Glutamatergic neuron (in vitro differentiated cells): ENCODE measurements around the gene NNMT. TPM values are rescaled to one million over a fixed set of nuclear protein-coding genes. Genes with fewer than 3 reads are reported as not detected.

Source experiments
- DNase-seq: peaks from one replicate; pipeline ENCODE4 v3.0.0; 2022
- H3K27ac Mint-ChIP-seq: one replicate; pipeline ENCODE4 v1.8.0; 2020; ENCODE audit warnings: mild to moderate bottlenecking, mixed read lengths, inconsistent platforms; ENCODE audit not compliant: unreplicated experiment
- H3K27me3 Mint-ChIP-seq: one replicate; pipeline ENCODE4 v1.8.0; 2020; ENCODE audit warnings: mild to moderate bottlenecking, moderate library complexity, mixed read lengths, inconsistent platforms; ENCODE audit not compliant: unreplicated experiment
- H3K36me3 Mint-ChIP-seq: one replicate; pipeline ENCODE4 v1.8.0; 2020; ENCODE audit warnings: mild to moderate bottlenecking, mixed read lengths, inconsistent platforms; ENCODE audit not compliant: unreplicated experiment
- H3K4me1 Mint-ChIP-seq: one replicate; pipeline ENCODE4 v1.8.0; 2020; ENCODE audit warnings: mild to moderate bottlenecking, low read depth, mixed read lengths, inconsistent platforms; ENCODE audit not compliant: unreplicated experiment
- H3K4me3 Mint-ChIP-seq: one replicate; pipeline ENCODE4 v1.8.0; 2020; ENCODE audit warnings: mild to moderate bottlenecking, mixed read lengths, inconsistent platforms; ENCODE audit not compliant: unreplicated experiment
- H3K9me3 Mint-ChIP-seq: one replicate; pipeline ENCODE4 v1.8.0; 2020; ENCODE audit warnings: mild to moderate bottlenecking, moderate library complexity, mixed read lengths, inconsistent platforms; ENCODE audit not compliant: unreplicated experiment
- long read RNA-seq: library from polyadenylated mRNA; unstranded; transcript quantifications from one replicate; pipeline ENCODE4 v2.0.0, GENCODE V29; 2020; ENCODE audit not compliant: unreplicated experiment
- total RNA-seq: library from RNA; stranded (reverse); fragmentation: NEBNext Ultra II Directional; extraction: Animal tissue kit (Norgen Biotek cat#: 25700); gene quantifications from one replicate; pipeline ENCODE4 v1.2.1, GENCODE V29; 2021; ENCODE audit not compliant: unreplicated experiment
- TF ChIP-seq, protein P1 (sequence below): fragments of 200-600 bp; sonication (generic); IDR thresholded peaks from one replicate; pipeline ENCODE4 v1.5.0; 2021; ENCODE audit not compliant: partially characterized antibody, unreplicated experiment

NNMT gene
- 3.4 TPM for total RNA-seq
- long read RNA-seq, partial matches to known transcripts: 0 of 7 reads
- long read RNA-seq, other reads (novel, unspliced or antisense): 4 of 7 reads

DNA sequence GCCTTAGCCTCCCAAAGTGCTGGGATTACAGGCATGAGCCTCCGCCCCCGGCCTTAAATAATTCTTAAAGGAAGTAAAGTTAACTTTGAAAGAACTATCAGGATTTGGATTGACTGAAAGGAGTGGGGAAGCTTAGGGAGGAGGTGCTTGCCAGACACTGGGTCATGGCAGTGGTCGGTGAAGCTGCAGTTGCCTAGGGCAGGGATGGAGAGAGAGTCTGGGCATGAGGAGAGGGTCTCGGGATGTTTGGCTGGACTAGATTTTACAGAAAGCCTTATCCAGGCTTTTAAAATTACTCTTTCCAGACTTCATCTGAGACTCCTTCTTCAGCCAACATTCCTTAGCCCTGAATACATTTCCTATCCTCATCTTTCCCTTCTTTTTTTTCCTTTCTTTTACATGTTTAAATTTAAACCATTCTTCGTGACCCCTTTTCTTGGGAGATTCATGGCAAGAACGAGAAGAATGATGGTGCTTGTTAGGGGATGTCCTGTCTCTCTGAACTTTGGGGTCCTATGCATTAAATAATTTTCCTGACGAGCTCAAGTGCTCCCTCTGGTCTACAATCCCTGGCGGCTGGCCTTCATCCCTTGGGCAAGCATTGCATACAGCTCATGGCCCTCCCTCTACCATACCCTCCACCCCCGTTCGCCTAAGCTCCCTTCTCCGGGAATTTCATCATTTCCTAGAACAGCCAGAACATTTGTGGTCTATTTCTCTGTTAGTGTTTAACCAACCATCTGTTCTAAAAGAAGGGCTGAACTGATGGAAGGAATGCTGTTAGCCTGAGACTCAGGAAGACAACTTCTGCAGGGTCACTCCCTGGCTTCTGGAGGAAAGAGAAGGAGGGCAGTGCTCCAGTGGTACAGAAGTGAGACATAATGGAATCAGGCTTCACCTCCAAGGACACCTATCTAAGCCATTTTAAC, at the start of gene NNMT:
TSS of gene NNMT (plus strand) at position 724 of the 929 bp plus-strand sequence. CDS start at position 882, 158 bp downstream.
- Mint-ChIP-seq H3K4me3 (no peak within 1 kb of the TSS), H3K36me3 (peaks cover 22% of the 10 kb centered on the region), H3K9me3 (peaks cover 4% of the 10 kb centered on the region), H3K27me3 (no peaks in the 10 kb centered on the region), H3K27ac (no peak within 1 kb of the TSS), H3K4me1 (peaks cover 3% of the 10 kb centered on the region)
- no peak for DNase-seq
- TF ChIP-seq, protein P1, sequence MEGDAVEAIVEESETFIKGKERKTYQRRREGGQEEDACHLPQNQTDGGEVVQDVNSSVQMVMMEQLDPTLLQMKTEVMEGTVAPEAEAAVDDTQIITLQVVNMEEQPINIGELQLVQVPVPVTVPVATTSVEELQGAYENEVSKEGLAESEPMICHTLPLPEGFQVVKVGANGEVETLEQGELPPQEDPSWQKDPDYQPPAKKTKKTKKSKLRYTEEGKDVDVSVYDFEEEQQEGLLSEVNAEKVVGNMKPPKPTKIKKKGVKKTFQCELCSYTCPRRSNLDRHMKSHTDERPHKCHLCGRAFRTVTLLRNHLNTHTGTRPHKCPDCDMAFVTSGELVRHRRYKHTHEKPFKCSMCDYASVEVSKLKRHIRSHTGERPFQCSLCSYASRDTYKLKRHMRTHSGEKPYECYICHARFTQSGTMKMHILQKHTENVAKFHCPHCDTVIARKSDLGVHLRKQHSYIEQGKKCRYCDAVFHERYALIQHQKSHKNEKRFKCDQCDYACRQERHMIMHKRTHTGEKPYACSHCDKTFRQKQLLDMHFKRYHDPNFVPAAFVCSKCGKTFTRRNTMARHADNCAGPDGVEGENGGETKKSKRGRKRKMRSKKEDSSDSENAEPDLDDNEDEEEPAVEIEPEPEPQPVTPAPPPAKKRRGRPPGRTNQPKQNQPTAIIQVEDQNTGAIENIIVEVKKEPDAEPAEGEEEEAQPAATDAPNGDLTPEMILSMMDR: no peak

DNA sequence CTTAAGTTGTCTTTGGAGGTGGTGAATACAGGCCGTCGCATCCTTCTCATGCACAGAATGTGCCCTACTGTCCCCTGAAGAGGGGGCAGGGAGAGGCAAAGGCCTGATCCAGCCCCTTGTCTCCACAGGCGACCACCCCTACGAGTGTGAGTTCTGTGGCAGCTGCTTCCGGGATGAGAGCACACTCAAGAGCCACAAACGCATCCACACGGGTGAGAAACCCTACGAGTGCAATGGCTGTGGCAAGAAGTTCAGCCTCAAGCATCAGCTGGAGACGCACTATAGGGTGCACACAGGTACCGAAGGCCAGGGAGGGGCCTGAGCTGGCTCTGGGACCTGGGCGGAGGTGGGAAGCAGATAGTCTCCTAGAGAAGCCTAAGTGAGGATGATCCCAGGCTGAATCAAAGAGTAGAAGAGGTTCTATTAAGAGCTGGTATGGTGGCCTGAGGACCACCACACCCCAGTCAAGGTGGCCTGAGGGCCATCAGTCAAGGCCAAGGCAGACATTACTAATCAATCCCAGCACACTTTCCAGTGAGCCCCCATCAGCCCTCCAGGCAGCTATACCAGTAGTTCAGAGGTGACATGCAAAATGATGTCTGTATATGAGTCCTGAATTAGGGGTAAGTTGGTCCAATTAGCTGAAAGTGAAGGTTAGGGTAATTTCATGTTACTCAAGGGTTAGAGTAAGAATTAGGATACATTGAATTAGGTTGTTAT, 49.0 kb upstream of the NNMT start:
- no peaks in the 10 kb centered on the region for H3K27me3 Mint-ChIP-seq
- H3K27ac Mint-ChIP-seq: no peak overlapping the region
- H3K4me3 Mint-ChIP-seq: no peak overlapping the region
- DNase-seq: no peak
- peaks cover 29% of the 10 kb centered on the region for H3K4me1 Mint-ChIP-seq
- H3K36me3 Mint-ChIP-seq: peaks cover 5% of the 10 kb centered on the region
- TF ChIP-seq, protein P1: no peak
- H3K9me3 Mint-ChIP-seq: peaks cover 10% of the 10 kb centered on the region

DNA sequence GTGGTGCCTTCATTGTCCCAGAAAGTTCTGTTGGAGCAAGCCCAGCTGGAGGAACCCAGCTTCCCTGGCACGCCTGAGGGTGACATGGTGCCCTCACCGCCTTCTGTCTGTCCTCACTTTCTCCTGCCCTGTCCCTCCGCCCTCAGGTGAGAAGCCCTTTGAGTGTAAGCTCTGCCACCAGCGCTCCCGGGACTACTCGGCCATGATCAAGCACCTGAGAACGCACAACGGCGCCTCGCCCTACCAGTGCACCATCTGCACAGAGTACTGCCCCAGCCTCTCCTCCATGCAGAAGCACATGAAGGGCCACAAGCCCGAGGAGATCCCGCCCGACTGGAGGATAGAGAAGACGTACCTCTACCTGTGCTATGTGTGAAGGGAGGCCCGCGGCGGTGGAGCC, 46.0 kb upstream of the NNMT start:
- Mint-ChIP-seq H3K36me3 (peaks cover 5% of the 10 kb centered on the region), H3K4me1 (peaks cover 29% of the 10 kb centered on the region), H3K9me3 (peaks cover 6% of the 10 kb centered on the region), H3K4me3 (no peak overlapping the region), H3K27me3 (peaks cover 3% of the 10 kb centered on the region), H3K27ac (no peak overlapping the region)
- no peak for DNase-seq
- TF ChIP-seq, protein P1: no peak

DNA sequence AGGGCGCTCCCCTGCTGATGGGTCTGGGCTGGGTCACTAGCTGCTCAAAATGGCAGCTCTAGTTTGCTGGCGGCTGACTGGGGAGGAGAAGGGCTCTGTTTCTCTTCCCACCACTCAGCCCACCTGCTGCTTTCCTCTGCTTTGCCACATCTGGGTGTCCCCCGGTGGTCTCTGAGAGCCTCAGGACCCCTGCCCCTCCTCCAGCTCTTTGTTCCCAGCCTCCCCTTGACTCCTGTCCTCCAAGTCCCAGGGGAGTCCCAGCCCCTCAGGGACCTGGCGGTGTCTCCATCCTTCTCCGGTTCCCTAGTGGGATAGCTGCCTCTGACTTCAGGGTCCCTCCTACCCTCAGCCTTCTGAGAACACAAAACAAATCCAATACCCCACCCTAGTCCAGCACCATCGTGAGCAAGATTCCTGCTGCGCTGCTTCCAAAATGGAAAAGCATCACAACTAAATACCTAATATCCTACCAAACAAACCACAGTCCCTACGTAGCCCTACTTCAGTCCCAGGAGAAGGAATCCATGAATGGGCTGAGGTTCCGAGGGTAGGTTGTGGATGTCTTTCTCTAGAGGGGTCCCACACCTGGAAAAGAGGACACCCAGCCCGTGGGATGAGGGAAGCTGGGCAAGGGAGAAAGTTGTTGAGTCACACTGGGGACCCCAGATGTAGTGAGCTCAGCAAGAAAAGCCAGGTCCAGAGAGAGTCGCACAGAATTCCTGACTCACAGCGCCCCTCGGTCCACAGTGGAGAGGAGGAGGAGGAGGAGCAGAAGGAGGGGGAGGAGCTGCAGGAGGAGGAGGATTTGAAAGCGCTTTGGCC, 45.0 kb upstream of the NNMT start:
- H3K9me3 Mint-ChIP-seq: peaks cover 6% of the 10 kb centered on the region
- peaks cover 3% of the 10 kb centered on the region for H3K27me3 Mint-ChIP-seq
- TF ChIP-seq, protein P1: no peak
- H3K4me1 Mint-ChIP-seq: peaks cover 35% of the 10 kb centered on the region
- H3K27ac Mint-ChIP-seq: no peak overlapping the region
- H3K36me3 Mint-ChIP-seq: peaks cover 5% of the 10 kb centered on the region
- no peak for DNase-seq
- H3K4me3 Mint-ChIP-seq: no peak overlapping the region
